Measurements from ENCODE around the gene PKD1L1. TPM values are rescaled to one million over a fixed set of nuclear protein-coding genes. Genes with fewer than 3 reads are reported as not detected.
"Not testable (repeated sequence)": the region's sequence is repeated elsewhere in the genome, so short reads cannot be mapped to it uniquely, and the experiment has no call there.

The PKD1L1 gene
- polyA plus RNA-seq, 2 of the 4 experiments (the other 2 are of a cell fraction): 0.21 TPM

GRCh38 chr7:47756636-47757035 is 191.6 kb downstream of the PKD1L1 start:
- 90% methylated on average over 4 of the region's 4 CpGs for WGBS (ENCODE audit: missing lambda C conversion rate)
- POLR2A ChIA-PET: interaction anchor here (0.5 kb wide), 1 partner anchor 181 kb away, joined by 4 read pairs; no protein-coding TSS in a partner anchor
- FAIRE-seq: no peak
- Histone ChIP-seq H3K4me2 (no peak overlapping the region), H3K4me1 (peaks cover 24% of the 10 kb centered on the region), H3K27ac (peak overlapping the region; percentile 79 to 86; a peak in 4 of 6 replicates), H3K9me3 (no peaks in the 10 kb centered on the region), H3K4me3 (no peak overlapping the region)
- CTCF ChIA-PET: interaction anchor here (0.6 kb wide), 1 partner anchor 44 kb away, joined by 3 read pairs; no protein-coding TSS in a partner anchor
- TF ChIP-seq, protein P1, sequence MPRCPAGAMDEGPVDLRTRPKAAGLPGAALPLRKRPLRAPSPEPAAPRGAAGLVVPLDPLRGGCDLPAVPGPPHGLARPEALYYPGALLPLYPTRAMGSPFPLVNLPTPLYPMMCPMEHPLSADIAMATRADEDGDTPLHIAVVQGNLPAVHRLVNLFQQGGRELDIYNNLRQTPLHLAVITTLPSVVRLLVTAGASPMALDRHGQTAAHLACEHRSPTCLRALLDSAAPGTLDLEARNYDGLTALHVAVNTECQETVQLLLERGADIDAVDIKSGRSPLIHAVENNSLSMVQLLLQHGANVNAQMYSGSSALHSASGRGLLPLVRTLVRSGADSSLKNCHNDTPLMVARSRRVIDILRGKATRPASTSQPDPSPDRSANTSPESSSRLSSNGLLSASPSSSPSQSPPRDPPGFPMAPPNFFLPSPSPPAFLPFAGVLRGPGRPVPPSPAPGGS (IDR thresholded peaks at IDR 0.05): no peak
- TF ChIP-seq ESRRA (IDR thresholded peaks at IDR 0.05; ENCODE audit: borderline replicate concordance, low read length): no peak
- no peak for TF ChIP-seq CBX2 (IDR thresholded peaks at IDR 0.05; ENCODE audit: borderline replicate concordance, low read depth)
- no peak for TF ChIP-seq TP53 (CRISPR knock-in tag; IDR thresholded peaks at IDR 0.05)
- TF ChIP-seq KDM5A (IDR thresholded peaks at IDR 0.05): no peak
- TF ChIP-seq FOSL2 (IDR thresholded peaks at IDR 0.05): no peak
- no peak for TF ChIP-seq FOSL2 (CRISPR knock-in tag; IDR thresholded peaks at IDR 0.05)
- TF ChIP-seq, protein P2, sequence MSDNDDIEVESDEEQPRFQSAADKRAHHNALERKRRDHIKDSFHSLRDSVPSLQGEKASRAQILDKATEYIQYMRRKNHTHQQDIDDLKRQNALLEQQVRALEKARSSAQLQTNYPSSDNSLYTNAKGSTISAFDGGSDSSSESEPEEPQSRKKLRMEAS (IDR thresholded peaks at IDR 0.05): no peak
- DNase-seq (ENCODE audit: low read depth in 1 of 2, low spot score in 1 of 2): no peak
- ATAC-seq: no peak

- FAIRE-seq: no peak
- CTCF ChIA-PET: no interaction called here
Observed at GRCh38 chr7:47755248-47755647, 193.0 kb downstream of the PKD1L1 start.

GRCh38 chr7:47751724-47752123 is 196.5 kb downstream of the PKD1L1 start:
- TF ChIP-seq MAFK (IDR thresholded peaks at IDR 0.05; ENCODE audit: partially characterized antibody): peak; percentile 9
- H3K27ac ChIP-seq: peak overlapping the region in 1 of 2 experiments; percentile 35; a peak in 2 of 6 replicates
- H3K4me3 ChIP-seq; H3K9me3 ChIP-seq; H3K4me1 ChIP-seq; DNase-seq (ENCODE audit: low read depth in 1 of 2, low spot score in 1 of 2); H3K4me2 ChIP-seq; ATAC-seq; FAIRE-seq; POLR2A ChIA-PET: not testable (repeated sequence)
- CTCF ChIA-PET: interaction anchor here (1.3 kb wide), 1 partner anchor 67 kb away, joined by 3 read pairs; no protein-coding TSS in a partner anchor
- 74% methylated on average over 5 of the region's 5 CpGs for whole genome bisulfite sequencing (ENCODE audit: missing lambda C conversion rate)

More at GRCh38 chr7:47755248-47755647, 193.0 kb downstream of the PKD1L1 start:
- H3K4me1 ChIP-seq: peaks cover 24% of the 10 kb centered on the region
- ATAC-seq: no peak
- no peak for DNase-seq (ENCODE audit: low read depth in 1 of 2, low spot score in 1 of 2)
- WGBS (ENCODE audit: missing lambda C conversion rate): 70% methylated on average over 3 of the region's 3 CpGs
- H3K4me2 ChIP-seq: no peak overlapping the region
- H3K9me3 ChIP-seq: no peaks in the 10 kb centered on the region
- no peak overlapping the region for H3K4me3 ChIP-seq
- POLR2A ChIA-PET: no interaction called here
- peak overlapping the region; percentile 6 to 64; a peak in 4 of 6 replicates for H3K27ac ChIP-seq
- peak; percentile 90 for TF ChIP-seq MAFK (IDR thresholded peaks at IDR 0.05; ENCODE audit: partially characterized antibody)
- TF ChIP-seq, protein P3, sequence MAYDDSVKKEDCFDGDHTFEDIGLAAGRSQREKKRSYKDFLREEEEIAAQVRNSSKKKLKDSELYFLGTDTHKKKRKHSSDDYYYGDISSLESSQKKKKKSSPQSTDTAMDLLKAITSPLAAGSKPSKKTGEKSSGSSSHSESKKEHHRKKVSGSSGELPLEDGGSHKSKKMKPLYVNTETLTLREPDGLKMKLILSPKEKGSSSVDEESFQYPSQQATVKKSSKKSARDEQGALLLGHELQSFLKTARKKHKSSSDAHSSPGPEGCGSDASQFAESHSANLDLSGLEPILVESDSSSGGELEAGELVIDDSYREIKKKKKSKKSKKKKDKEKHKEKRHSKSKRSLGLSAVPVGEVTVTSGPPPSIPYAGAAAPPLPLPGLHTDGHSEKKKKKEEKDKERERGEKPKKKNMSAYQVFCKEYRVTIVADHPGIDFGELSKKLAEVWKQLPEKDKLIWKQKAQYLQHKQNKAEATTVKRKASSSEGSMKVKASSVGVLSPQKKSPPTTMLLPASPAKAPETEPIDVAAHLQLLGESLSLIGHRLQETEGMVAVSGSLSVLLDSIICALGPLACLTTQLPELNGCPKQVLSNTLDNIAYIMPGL (CRISPR knock-in tag; IDR thresholded peaks at IDR 0.05; ENCODE audit: borderline replicate concordance): no peak
- TF ChIP-seq EHMT2 (IDR thresholded peaks at IDR 0.05; ENCODE audit: low read depth): no peak

DNA sequence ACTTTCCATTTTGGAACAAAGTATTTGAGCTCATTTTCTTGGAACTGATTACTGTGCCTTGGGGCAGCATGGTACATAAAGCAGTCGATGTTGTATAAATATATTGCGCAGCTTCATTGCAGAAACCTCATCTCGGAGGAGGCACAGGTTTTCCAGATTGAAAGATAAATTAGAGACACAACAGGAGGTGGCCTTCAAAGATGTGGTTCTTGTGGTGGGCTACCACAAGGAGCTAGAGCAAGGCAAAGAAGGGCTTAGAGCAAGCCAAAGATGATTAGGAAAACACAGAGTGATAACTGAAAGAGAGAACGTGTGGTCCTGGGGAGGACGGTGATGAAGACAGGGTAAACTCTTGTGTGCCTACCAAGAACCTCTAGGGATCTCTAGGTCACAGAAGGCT is 197.2 kb downstream of the PKD1L1 start:
- TF ChIP-seq EHF (CRISPR knock-in tag; IDR thresholded peaks at IDR 0.05): no peak
- H3K4me3 ChIP-seq: no peak overlapping the region
- FAIRE-seq (no peak), ATAC-seq (no peak), DNase-seq (ENCODE audit: low read depth in 1 of 2, low spot score in 1 of 2) (no peak)
- no peaks in the 10 kb centered on the region for H3K9me3 ChIP-seq
- no peaks in the 10 kb centered on the region for H3K4me1 ChIP-seq
- CTCF ChIA-PET: interaction anchor here (1.0 kb wide), 1 partner anchor 11 kb away, joined by 3 read pairs; no protein-coding TSS in a partner anchor
- peak overlapping the region in 1 of 2 experiments; percentile 18; a peak in 2 of 6 replicates for H3K27ac ChIP-seq
- POLR2A ChIA-PET: no interaction called here
- H3K4me2 ChIP-seq: no peak overlapping the region
- WGBS (ENCODE audit: missing lambda C conversion rate): 78% methylated on average over 5 of the region's 5 CpGs

GRCh38 chr7:47748041-47748440 is 200.2 kb downstream of the PKD1L1 start:
- ATAC-seq: no peak
- CTCF ChIA-PET: no interaction called here
- no peak overlapping the region for H3K4me3 ChIP-seq
- H3K9me3 ChIP-seq: no peaks in the 10 kb centered on the region
- DNase-seq (ENCODE audit: low read depth in 1 of 2, low spot score in 1 of 2): no peak
- POLR2A ChIA-PET: no interaction called here
- no peak overlapping the region for H3K4me2 ChIP-seq
- FAIRE-seq: no peak
- WGBS (ENCODE audit: missing lambda C conversion rate): 88% methylated on average over 7 of the region's 7 CpGs
- peak overlapping the region in 1 of 2 experiments; percentile 57; a peak in 3 of 6 replicates for H3K27ac ChIP-seq
- no peaks in the 10 kb centered on the region for H3K4me1 ChIP-seq
- TF ChIP-seq CTCF (IDR thresholded peaks at IDR 0.05) (no peak), NPAS2 (CRISPR knock-in tag; IDR thresholded peaks at IDR 0.05; ENCODE audit: borderline replicate concordance) (no peak), RARB (CRISPR knock-in tag; IDR thresholded peaks at IDR 0.05) (no peak), JUNB (IDR thresholded peaks at IDR 0.05) (no peak), MYC (IDR thresholded peaks at IDR 0.05; ENCODE audit: borderline replicate concordance, low read length) (no peak)
- TF ChIP-seq, protein P4, sequence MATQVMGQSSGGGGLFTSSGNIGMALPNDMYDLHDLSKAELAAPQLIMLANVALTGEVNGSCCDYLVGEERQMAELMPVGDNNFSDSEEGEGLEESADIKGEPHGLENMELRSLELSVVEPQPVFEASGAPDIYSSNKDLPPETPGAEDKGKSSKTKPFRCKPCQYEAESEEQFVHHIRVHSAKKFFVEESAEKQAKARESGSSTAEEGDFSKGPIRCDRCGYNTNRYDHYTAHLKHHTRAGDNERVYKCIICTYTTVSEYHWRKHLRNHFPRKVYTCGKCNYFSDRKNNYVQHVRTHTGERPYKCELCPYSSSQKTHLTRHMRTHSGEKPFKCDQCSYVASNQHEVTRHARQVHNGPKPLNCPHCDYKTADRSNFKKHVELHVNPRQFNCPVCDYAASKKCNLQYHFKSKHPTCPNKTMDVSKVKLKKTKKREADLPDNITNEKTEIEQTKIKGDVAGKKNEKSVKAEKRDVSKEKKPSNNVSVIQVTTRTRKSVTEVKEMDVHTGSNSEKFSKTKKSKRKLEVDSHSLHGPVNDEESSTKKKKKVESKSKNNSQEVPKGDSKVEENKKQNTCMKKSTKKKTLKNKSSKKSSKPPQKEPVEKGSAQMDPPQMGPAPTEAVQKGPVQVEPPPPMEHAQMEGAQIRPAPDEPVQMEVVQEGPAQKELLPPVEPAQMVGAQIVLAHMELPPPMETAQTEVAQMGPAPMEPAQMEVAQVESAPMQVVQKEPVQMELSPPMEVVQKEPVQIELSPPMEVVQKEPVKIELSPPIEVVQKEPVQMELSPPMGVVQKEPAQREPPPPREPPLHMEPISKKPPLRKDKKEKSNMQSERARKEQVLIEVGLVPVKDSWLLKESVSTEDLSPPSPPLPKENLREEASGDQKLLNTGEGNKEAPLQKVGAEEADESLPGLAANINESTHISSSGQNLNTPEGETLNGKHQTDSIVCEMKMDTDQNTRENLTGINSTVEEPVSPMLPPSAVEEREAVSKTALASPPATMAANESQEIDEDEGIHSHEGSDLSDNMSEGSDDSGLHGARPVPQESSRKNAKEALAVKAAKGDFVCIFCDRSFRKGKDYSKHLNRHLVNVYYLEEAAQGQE (IDR thresholded peaks at IDR 0.05): no peak
